CD1c-positive myeloid dendritic cell (primary cell): ENCODE results near the gene CARS1.
"Not testable (repeated sequence)": the region's sequence is repeated elsewhere in the genome, so short reads cannot be mapped to it uniquely, and the experiment has no call there.

Experiments
- DNase-seq: peaks from one replicate; pipeline ENCODE4 v3.0.0-alpha.2; 2016; ENCODE audit errors: extremely low spot score

The CARS1 gene

DNA sequence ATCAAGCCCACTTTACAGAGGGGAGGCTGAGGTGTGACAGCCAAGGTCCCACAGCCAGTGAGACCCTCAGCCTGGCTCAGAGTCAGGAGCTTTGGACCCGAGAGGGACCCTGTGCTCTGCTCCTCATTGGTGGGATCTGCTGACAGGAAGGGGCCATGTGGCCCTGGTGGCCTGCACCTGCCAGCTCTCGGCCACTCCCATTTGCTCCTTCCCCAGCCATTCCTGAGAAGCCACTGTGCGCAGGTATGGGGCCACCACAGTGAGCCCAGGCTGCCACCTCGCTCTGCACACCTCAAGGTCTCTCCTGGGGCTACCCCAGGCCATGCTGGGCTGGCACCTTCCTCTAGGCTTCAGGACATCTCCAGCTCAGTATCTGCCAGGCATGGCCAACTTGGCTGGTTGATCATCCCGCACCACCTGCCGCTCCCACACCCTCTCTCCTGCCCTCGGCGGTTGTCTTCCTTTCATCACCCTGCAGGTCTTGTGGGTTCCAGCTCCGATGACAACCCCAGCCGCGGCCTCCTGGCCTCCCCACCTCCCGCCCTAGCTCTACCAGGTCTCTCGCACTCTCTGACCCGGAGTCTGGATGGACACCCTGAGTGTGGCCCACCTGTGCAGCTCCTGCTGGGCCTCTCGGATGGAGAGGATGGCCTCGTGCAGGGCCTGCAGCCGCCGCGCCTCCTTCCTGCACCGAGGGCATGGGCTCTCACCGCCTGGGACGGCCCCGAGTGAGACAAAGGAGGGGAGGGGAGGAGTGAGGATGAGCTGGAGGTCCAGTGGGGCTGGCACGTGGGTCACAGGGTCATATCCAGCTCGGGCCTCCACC is 32.2 kb upstream of the CARS1 start:
- DNase-seq = no peak

DNA sequence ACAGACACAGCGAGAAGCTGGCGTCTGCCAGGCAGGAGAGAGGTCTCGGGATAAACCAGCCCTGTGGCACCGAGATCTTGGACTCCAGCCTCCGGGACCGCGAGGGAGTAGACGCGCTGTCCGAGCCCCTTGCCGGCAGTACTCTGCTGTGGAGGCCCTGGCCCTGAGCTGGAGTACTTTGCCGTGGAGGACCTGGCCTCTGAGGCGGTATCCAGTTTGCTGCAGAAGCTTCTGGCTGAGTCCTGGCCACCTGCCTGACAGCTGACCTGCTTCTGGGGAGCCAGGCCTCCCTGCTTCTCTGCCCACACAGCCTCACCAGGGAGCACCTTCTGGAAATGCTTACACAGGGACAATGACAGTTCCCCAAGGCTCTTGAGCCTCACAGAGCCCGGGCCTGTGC is 31.6 kb upstream of the CARS1 start:
- DNase-seq = no peak

GRCh38 chr11:3087821-3088800 is 30.9 kb upstream of the CARS1 start:
- no peak for DNase-seq

- DNase-seq = no peak
Measured at GRCh38 chr11:3087373-3087772, 30.1 kb upstream of the CARS1 start.

DNA sequence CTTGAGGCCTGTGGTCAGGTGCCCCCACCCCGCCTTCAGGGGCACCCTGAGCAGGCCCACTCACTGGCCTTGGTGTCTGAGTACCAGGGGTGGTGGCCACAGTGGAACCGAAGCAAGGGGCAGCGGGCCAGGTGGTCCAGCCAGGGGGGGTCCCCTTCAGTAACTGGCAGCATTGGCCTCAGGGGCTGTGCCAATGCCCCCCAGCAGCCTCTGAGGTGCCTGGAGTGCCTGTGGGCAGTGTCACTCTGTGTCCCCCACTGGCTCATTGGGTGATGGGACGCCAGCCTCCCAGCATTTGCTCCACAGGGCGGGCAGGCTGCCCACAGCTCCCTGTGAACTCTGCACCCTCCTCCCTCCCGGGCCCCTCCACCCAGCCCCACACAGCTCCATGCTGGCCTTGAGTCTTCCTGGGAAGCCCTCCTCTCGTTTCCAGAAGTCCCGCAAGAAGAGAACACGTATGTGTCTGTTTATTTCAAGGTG is 29.5 kb upstream of the CARS1 start:
- no peak for DNase-seq

DNA sequence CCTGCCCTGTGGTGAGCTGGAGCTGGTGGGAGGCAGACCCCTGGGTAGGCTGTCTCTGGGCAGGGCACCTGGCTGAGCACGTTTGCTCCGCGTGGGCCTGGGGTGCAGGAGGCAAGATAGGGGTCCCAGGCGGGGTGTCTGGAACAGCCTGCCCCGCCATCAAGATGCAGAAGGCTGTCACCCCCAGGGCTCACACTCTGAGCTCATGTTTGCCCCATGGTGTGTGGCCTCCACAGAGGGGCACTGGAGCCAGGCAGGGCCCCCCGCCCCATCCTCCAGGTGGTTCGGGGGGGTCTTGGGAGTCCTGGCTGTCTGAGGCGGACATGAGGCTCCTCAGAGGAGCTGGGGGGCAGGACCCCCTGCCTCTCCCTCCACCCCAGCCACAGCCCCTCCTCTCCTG is 28.9 kb upstream of the CARS1 start:
- no peak for DNase-seq

GRCh38 chr11:3085052-3085451 is 27.8 kb upstream of the CARS1 start:
- no peak for DNase-seq

DNA sequence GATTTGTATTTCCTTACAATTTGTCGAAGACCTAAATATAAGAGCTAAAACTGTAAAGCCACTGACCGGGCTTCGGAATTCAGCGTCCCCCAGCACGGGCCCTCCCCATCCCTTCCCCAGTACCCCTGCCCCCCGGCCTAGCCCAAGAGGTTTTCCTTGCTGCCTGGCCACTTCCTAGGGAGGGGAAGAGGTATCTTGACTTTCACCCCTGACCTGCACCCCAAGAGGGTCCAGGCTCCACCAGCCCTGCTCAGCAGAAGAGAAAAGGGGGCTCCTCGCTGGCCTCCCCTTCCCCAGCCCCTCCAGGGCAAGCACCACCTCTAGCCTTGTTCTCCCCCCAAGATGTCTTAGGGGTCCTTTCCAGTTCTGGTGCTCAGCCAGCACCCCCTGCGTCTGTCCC is 26.1 kb upstream of the CARS1 start:
- no peak for DNase-seq

DNA sequence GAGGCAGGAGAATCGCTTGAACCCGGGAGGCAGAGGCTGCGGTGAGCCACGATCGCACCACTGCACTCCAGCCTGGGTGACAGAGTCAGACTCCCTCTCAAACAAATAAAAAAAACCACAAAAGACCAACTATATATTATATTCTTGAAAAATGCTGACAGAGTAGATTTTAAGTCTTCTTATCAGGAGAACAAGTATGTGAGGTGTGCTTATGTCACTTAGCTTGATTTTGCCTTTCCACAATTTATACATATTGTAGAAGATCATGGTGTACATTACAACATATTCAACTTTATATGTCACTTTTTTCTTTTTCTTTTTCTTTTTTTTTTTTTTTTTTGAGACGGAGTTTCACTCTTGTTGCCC is 24.1 kb upstream of the CARS1 start:
- DNase-seq = no peak

DNA sequence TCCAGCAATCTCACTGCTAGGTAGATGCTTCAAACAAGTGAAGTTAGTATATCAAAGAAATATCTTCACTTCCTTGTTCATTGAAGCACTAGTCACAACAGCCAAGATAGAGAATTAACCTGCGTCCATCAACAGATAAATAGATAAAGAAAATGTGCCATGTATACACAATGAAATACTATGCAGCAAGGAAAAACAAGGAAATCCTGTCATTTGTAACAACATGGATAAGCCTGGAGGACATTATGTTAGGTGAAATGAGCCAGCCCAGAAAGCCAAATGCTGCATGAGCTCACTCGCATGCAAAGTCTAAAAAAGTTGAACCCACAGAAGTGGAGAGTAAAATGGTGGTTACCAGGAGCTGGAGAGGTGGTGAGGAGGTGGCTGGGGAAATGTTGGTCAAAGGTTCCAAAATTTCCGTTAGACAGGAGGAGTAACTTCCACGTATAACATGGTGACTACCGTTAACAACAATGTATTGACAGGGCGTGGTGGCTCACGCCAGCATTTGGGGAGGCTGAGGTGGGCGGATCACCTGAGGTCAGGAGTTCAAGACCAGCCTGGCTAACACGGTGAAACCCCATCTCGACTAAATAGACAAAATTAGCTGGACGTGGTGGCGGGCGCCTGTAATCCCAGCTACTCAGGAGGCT is 23.6 kb upstream of the CARS1 start:
- no peak for DNase-seq

DNA sequence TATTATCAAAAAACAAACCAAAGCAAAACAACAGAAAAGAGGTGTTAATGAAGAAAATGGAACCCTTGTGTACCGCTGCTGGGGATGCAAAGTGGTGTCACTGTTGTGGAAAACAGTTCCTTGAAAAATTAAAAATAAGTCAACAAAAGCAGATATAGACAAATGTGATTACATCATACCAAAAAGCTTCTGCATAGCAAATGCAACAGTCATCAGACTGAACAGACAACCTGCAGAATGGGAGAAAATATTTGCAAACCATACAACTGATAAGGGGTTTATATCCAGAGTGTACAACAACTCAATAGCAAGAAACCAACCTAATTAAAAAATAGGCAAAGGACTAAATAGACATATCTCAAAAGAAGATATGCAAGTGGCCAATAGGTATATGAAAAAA is 22.9 kb upstream of the CARS1 start:
- DNase-seq = no peak

GRCh38 chr11:3077846-3078440 is 20.7 kb upstream of the CARS1 start:
- DNase-seq = no peak

GRCh38 chr11:3077189-3077836 is 20.1 kb upstream of the CARS1 start:
- no peak for DNase-seq

GRCh38 chr11:3074912-3075589 is 17.8 kb upstream of the CARS1 start:
- DNase-seq = no peak

DNA sequence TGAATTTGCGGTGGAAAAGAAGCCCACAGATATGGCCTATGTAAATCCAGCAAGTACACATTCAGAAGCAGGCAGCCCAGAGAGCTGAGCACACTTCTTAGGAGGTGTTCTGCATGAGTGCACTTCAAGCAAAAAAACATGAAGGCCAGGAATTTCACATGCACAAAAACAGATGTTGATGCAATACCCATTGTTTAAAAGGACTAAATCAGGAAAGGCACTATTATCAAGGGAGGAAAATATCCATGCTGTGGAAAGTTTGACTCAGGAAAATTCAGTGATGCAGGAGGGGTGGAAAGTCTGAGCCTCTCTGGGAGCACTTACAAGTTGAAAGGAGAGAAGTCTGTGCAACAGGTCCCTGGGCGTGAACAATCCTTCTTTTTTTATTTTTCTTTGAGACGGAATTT is 15.8 kb upstream of the CARS1 start:
- DNase-seq = no peak

DNA sequence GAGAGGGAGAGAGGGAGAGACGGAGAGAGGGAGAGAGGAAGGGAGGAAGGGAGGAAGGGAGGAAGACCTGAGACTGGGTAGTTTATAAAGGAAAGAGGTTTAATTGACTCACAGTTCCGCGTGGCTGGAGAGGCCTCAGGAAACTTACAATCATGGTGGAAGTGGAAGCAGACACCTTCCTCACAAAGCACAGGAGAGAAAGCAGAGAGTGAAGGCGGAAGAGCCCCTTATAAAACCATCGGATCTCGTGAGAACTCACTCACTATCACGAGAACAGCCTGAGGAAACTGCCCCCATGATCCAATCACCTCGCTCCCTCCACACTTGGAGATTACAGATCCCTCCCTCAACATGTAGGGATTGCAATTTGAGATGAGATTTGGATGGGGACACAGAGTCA is 12.2 kb upstream of the CARS1 start:
- no peak for DNase-seq

GRCh38 chr11:3066308-3066707 is 9.1 kb upstream of the CARS1 start:
- DNase-seq = not testable (repeated sequence)

DNA sequence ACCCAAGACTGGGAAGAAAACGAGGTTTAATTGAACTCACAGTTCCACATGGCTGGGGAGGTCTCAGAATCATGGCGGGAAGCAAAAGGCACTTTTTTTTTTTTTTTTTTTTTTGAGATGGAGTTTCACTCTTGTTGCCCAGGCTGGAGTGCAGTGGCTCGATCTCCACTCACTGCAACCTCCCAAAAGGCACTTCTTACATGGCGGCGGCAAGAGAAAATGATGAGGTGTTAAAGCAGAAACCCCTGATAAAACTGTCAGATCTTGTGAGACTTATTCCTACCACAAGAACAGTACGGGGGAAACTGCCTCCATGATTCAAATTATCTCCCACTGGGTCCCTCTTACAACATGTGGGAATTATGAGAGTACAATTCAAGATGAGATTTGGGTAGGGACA is 7.5 kb upstream of the CARS1 start:
- DNase-seq = not testable (repeated sequence)

DNA sequence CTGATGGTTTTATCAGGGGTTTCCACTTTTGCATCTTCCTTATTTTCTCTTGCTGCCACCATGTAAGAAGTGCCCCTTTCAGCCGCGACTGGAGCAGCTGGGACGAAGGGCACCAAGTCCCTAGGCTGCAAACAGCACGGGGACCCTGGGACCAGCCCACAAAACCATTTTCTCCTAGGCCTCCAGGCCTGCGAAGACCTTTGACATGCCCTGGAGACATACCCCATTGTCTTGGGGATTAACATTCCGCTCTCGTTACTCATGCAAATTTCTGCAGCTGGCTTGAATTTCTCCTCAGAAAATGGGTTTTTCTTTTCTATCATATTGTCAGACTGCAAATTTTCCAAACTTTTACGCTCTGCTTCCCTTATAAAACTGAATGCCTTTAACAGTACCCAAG is 6.7 kb upstream of the CARS1 start:
- not testable (repeated sequence) for DNase-seq

DNA sequence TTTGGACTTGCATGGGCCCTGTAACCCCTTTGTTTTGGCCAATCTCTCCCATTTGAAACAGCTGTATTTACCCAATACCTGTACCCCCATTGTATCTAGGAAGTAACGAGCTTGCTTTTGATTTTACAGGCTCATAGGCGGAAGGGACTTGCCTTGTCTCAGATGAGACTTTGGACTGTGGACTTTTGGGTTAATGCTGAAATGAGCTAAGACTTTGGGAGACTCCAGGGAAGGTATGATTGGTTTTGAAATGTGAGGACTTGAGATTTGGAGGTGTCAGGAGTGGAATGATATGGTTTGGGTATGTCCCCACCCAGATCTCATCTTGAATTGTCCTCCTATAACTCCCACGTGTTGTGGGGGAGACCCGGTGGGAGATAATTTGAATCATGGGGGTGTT is 6.2 kb upstream of the CARS1 start:
- DNase-seq = not testable (repeated sequence)
